ENCODE measurements around the gene DBNDD1.

DBNDD1 gene

DNA sequence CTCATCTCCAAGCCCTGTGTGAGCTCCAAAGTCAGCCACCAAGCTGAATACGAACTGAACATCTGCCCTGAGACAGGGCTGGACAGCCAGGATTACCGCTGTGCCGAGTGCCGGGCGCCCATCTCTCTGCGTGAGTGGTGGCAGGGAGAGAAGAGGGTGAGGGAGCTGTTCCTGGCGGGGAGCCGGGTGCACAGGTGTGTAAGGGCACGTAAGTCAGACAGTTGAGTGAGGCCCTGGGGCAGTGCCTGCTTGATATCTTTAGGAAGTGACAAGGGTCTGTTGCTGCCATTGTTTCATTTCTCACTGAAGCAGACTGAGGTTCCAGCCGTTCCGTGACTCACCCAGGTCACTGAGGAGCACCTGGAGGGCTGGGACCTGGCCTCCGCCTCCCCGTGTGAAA lies 58.3 kb downstream of the DBNDD1 start:
- no peak for DNase-seq (ENCODE audit: low read depth)

- no peak for DNase-seq (ENCODE audit: low read depth)
Measured at GRCh38 chr16:89958596-89958995, 60.7 kb downstream of the DBNDD1 start.

GRCh38 chr16:89958068-89958467 lies 61.2 kb downstream of the DBNDD1 start:
- no peak for DNase-seq (ENCODE audit: low read depth)

GRCh38 chr16:89957216-89957785 lies 62.0 kb downstream of the DBNDD1 start:
- DNase-seq (ENCODE audit: low read depth): no peak

- no peak for DNase-seq (ENCODE audit: low read depth)
Measured at GRCh38 chr16:89956505-89957215, 62.6 kb downstream of the DBNDD1 start.

DNA sequence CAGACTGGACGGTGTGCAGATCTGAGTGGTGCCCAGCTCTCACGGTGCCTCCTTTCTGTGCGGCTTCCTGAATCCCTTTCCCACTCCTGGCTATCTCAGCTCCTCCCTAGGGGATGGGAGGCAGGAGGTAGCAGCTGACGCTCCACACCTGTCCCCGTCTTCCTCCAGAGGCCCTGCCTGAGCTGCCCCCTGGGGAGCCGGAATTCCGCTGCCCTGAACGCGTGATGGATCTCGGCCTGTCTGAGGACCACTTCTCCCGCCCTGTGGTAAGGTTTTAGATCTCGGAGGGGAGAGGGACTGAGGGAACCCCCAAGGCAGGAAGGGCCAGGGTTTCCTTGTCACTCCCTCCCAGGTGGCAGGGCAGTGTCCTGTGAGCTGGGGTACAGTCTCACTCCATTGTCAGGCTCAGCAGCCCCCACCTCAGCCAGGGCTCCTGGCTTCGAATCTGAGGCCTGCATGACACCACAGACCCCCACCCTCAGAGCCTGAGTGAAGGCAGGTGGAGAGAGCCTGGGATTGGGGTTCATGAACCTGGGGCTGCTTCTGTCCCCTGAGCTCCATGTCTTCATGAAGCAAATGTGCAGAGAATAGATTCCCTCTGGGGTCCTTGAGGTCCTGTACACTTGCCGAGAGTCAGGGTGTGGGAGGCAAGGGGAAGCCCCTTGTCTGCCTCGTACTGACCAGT lies 64.1 kb downstream of the DBNDD1 start:
- DNase-seq (ENCODE audit: low read depth): no peak

Data from stimulated activated CD8-positive, alpha-beta memory T cell treated with anti-CD3 and anti-CD28 coated beads, Interleukin-12 subunit alpha, Interleukin-12 subunit beta, amount 100 ng/mL, for 4 hours (primary cell).